Measurements from ENCODE around the gene D2HGDH.
"Not testable (repeated sequence)": the region's sequence is repeated elsewhere in the genome, so short reads cannot be mapped to it uniquely, and the experiment has no call there.

The D2HGDH gene

GRCh38 chr2:241793385-241793784, 59.0 kb downstream of the D2HGDH start:
- no peak for ATAC-seq (ENCODE audit: low read depth)
- H3K27ac Mint-ChIP-seq: no peak overlapping the region
- no peak overlapping the region for H3K4me3 Mint-ChIP-seq
- H3K27me3 Mint-ChIP-seq: peaks cover 5% of the 10 kb centered on the region
- H3K4me1 Mint-ChIP-seq: peaks cover 13% of the 10 kb centered on the region
- peaks cover 2% of the 10 kb centered on the region for H3K9me3 Mint-ChIP-seq
- H3K36me3 Mint-ChIP-seq: no peaks in the 10 kb centered on the region
- no peak for DNase-seq (ENCODE audit: low spot score in 2 of 2)

GRCh38 chr2:241794250-241794823, 59.9 kb downstream of the D2HGDH start:
- H3K36me3 Mint-ChIP-seq: no peaks in the 10 kb centered on the region
- H3K4me1 Mint-ChIP-seq: peaks cover 4% of the 10 kb centered on the region
- DNase-seq (ENCODE audit: low spot score in 2 of 2) (no peak), ATAC-seq (ENCODE audit: low read depth) (no peak)
- peaks cover 2% of the 10 kb centered on the region for H3K9me3 Mint-ChIP-seq
- H3K27me3 Mint-ChIP-seq: peaks cover 5% of the 10 kb centered on the region
- H3K4me3 Mint-ChIP-seq: no peak overlapping the region
- no peak overlapping the region for H3K27ac Mint-ChIP-seq

- H3K27ac Mint-ChIP-seq: no peak overlapping the region
- H3K9me3 Mint-ChIP-seq: peaks cover 2% of the 10 kb centered on the region
- ATAC-seq (ENCODE audit: low read depth): no peak
- DNase-seq (ENCODE audit: low spot score in 2 of 2): no peak
- peaks cover 2% of the 10 kb centered on the region for H3K4me1 Mint-ChIP-seq
- H3K36me3 Mint-ChIP-seq: no peaks in the 10 kb centered on the region
- peaks cover 5% of the 10 kb centered on the region for H3K27me3 Mint-ChIP-seq
- H3K4me3 Mint-ChIP-seq: no peak overlapping the region
Observed at GRCh38 chr2:241795021-241795999, 60.9 kb downstream of the D2HGDH start.

GRCh38 chr2:241796209-241796608, 61.8 kb downstream of the D2HGDH start:
- Mint-ChIP-seq H3K9me3 (no peaks in the 10 kb centered on the region), H3K27ac (no peak overlapping the region), H3K4me3 (no peak overlapping the region), H3K27me3 (peaks cover 5% of the 10 kb centered on the region), H3K4me1 (peaks cover 2% of the 10 kb centered on the region), H3K36me3 (no peaks in the 10 kb centered on the region)
- no peak for DNase-seq (ENCODE audit: low spot score in 2 of 2)
- no peak for ATAC-seq (ENCODE audit: low read depth)

GRCh38 chr2:241796610-241797138, 62.2 kb downstream of the D2HGDH start:
- no peak overlapping the region for H3K27ac Mint-ChIP-seq
- no peaks in the 10 kb centered on the region for H3K9me3 Mint-ChIP-seq
- ATAC-seq (ENCODE audit: low read depth): no peak
- H3K36me3 Mint-ChIP-seq: no peaks in the 10 kb centered on the region
- H3K4me3 Mint-ChIP-seq: no peak overlapping the region
- no peak for DNase-seq (ENCODE audit: low spot score in 2 of 2)
- peaks cover 2% of the 10 kb centered on the region for H3K4me1 Mint-ChIP-seq
- peaks cover 5% of the 10 kb centered on the region for H3K27me3 Mint-ChIP-seq

GRCh38 chr2:241797441-241798080, 63.1 kb downstream of the D2HGDH start:
- no peak overlapping the region for H3K27ac Mint-ChIP-seq
- no peak overlapping the region for H3K4me3 Mint-ChIP-seq
- H3K27me3 Mint-ChIP-seq: peaks cover 5% of the 10 kb centered on the region
- no peaks in the 10 kb centered on the region for H3K36me3 Mint-ChIP-seq
- ATAC-seq (ENCODE audit: low read depth) (no peak), DNase-seq (ENCODE audit: low spot score in 2 of 2) (no peak)
- peaks cover 2% of the 10 kb centered on the region for H3K4me1 Mint-ChIP-seq
- H3K9me3 Mint-ChIP-seq: no peaks in the 10 kb centered on the region

GRCh38 chr2:241798081-241798630, 63.7 kb downstream of the D2HGDH start:
- peaks cover 2% of the 10 kb centered on the region for H3K4me1 Mint-ChIP-seq
- no peak overlapping the region for H3K4me3 Mint-ChIP-seq
- no peak overlapping the region for H3K27ac Mint-ChIP-seq
- ATAC-seq (ENCODE audit: low read depth): no peak
- no peaks in the 10 kb centered on the region for H3K9me3 Mint-ChIP-seq
- H3K36me3 Mint-ChIP-seq: no peaks in the 10 kb centered on the region
- H3K27me3 Mint-ChIP-seq: peaks cover 5% of the 10 kb centered on the region
- no peak for DNase-seq (ENCODE audit: low spot score in 2 of 2)

- Mint-ChIP-seq H3K4me3 (no peak overlapping the region), H3K27me3 (peaks cover 2% of the 10 kb centered on the region), H3K36me3 (no peaks in the 10 kb centered on the region), H3K4me1 (peaks cover 2% of the 10 kb centered on the region), H3K27ac (no peak overlapping the region), H3K9me3 (no peaks in the 10 kb centered on the region)
- no peak for DNase-seq (ENCODE audit: low spot score in 2 of 2)
- no peak for ATAC-seq (ENCODE audit: low read depth)
Observed at GRCh38 chr2:241798631-241799521, 64.4 kb downstream of the D2HGDH start.

- H3K4me1 Mint-ChIP-seq: peaks cover 4% of the 10 kb centered on the region
- no peaks in the 10 kb centered on the region for H3K36me3 Mint-ChIP-seq
- no peak overlapping the region for H3K27ac Mint-ChIP-seq
- peaks cover 2% of the 10 kb centered on the region for H3K27me3 Mint-ChIP-seq
- no peaks in the 10 kb centered on the region for H3K9me3 Mint-ChIP-seq
- DNase-seq (ENCODE audit: low spot score in 2 of 2) (no peak), ATAC-seq (ENCODE audit: low read depth) (no peak)
- no peak overlapping the region for H3K4me3 Mint-ChIP-seq
Observed at GRCh38 chr2:241799522-241800197, 65.2 kb downstream of the D2HGDH start.

GRCh38 chr2:241800198-241800903, 65.9 kb downstream of the D2HGDH start:
- not testable (repeated sequence) for ATAC-seq (ENCODE audit: low read depth); H3K4me1 Mint-ChIP-seq; H3K36me3 Mint-ChIP-seq; H3K4me3 Mint-ChIP-seq; H3K9me3 Mint-ChIP-seq; H3K27ac Mint-ChIP-seq; H3K27me3 Mint-ChIP-seq; DNase-seq (ENCODE audit: low spot score in 2 of 2)

GRCh38 chr2:241801611-241802420, 67.4 kb downstream of the D2HGDH start:
- Mint-ChIP-seq H3K36me3 (no peaks in the 10 kb centered on the region), H3K27ac (no peak overlapping the region), H3K27me3 (no peaks in the 10 kb centered on the region), H3K4me1 (peaks cover 7% of the 10 kb centered on the region), H3K4me3 (no peak overlapping the region), H3K9me3 (no peaks in the 10 kb centered on the region)
- DNase-seq (ENCODE audit: low spot score in 2 of 2): no peak
- no peak for ATAC-seq (ENCODE audit: low read depth)

Measured in memory B cell (primary cell).